Esophagus muscularis mucosa (tissue), 4 donors: ENCODE measurements around the gene SFT2D3.

Source experiments
- EP300 ChIP-seq: sonication (generic); formaldehyde crosslinking; IDR thresholded peaks from one replicate; pipeline ENCODE4 v1.6.1; 2017; ENCODE audit warnings: antibody characterized with exemption
- POLR2A ChIP-seq: fragments of 450-650 bp; IDR thresholded peaks from one replicate; pipeline ENCODE4 v1.6.1; 2017; ENCODE audit warnings: antibody characterized with exemption, moderate library complexity, mild to moderate bottlenecking, low read depth
- POLR2AphosphoS5 ChIP-seq, 2 donors: sonication (generic); formaldehyde crosslinking; IDR thresholded peaks; one replicate each; pipeline ENCODE4 v1.6.1; 2017; ENCODE audit warnings: antibody characterized with exemption in 2 of 2
- TF ChIP-seq, protein P1 (sequence below), 3 experiments: fragments of 200-600 bp in 2 of 3; fragments of 450-650 bp in 1 of 3; sonication (generic) in 2 of 3; IDR thresholded peaks; one replicate each; pipeline ENCODE4 v1.5.1; 2017 to 2019; ENCODE audit warnings: antibody characterized with exemption in 3 of 3, mild to moderate bottlenecking in 2 of 3, moderate library complexity in 1 of 3

DNA sequence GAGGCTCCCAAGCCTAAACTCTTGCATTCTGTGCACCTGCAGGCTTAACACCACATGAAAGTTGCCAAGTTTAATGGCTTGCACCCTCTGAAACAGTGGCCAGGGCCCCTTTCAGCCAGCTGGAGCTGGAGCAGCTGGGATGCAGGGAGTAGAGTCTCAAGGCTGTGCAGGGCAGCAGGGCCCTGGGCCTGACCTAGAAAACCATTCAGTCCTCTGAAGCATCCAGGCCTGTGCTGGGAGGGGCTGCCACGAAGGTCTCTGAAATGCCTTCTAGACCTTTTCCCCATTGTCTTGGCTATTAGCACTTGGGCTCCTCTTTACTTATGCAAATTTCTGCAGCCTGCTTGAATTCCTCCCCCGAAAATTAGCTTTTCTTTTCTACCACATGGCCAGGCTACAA, 10.6 kb upstream of the SFT2D3 start:
- TF ChIP-seq, protein P1, sequence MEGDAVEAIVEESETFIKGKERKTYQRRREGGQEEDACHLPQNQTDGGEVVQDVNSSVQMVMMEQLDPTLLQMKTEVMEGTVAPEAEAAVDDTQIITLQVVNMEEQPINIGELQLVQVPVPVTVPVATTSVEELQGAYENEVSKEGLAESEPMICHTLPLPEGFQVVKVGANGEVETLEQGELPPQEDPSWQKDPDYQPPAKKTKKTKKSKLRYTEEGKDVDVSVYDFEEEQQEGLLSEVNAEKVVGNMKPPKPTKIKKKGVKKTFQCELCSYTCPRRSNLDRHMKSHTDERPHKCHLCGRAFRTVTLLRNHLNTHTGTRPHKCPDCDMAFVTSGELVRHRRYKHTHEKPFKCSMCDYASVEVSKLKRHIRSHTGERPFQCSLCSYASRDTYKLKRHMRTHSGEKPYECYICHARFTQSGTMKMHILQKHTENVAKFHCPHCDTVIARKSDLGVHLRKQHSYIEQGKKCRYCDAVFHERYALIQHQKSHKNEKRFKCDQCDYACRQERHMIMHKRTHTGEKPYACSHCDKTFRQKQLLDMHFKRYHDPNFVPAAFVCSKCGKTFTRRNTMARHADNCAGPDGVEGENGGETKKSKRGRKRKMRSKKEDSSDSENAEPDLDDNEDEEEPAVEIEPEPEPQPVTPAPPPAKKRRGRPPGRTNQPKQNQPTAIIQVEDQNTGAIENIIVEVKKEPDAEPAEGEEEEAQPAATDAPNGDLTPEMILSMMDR (IDR thresholded peaks at IDR 0.05), result no peak
- TF ChIP-seq POLR2A (no peak), POLR2AphosphoS5 (IDR thresholded peaks at IDR 0.05) (no peak), EP300 (no peak)
